NT2/D1 (cell line): Measurements from ENCODE around the gene AKR1E2.

Source experiments
- SUZ12 ChIP-seq: IDR thresholded peaks from 2 replicates; pipeline ENCODE4 v1.6.1; 2011; ENCODE audit not compliant: insufficient read length, insufficient read depth; ENCODE audit errors: extremely low read depth
- YY1 ChIP-seq: IDR thresholded peaks from 2 replicates; pipeline ENCODE4 v1.6.1; 2011; ENCODE audit not compliant: insufficient read length, insufficient read depth
- ZNF274 ChIP-seq: IDR thresholded peaks from 2 replicates; pipeline ENCODE4 v1.6.1; 2011; ENCODE audit warnings: mild to moderate bottlenecking, low read depth, low read length

- TF ChIP-seq ZNF274 = no peak
- TF ChIP-seq YY1 = no peak
- TF ChIP-seq SUZ12 = no peak
These were observed 7.3 kb downstream of the AKR1E2 start for GRCh38 chr10:4833286-4833685.
